ENCODE measurements around the gene NTN1. TPM values are rescaled to one million over a fixed set of nuclear protein-coding genes. Genes with fewer than 3 reads are reported as not detected.
A peak's percentile ranks its signal among the peaks of the same experiment; 100 is the strongest.

NTN1 gene
- total RNA-seq, 1 donor from 2014 or later = 4.7 TPM

DNA sequence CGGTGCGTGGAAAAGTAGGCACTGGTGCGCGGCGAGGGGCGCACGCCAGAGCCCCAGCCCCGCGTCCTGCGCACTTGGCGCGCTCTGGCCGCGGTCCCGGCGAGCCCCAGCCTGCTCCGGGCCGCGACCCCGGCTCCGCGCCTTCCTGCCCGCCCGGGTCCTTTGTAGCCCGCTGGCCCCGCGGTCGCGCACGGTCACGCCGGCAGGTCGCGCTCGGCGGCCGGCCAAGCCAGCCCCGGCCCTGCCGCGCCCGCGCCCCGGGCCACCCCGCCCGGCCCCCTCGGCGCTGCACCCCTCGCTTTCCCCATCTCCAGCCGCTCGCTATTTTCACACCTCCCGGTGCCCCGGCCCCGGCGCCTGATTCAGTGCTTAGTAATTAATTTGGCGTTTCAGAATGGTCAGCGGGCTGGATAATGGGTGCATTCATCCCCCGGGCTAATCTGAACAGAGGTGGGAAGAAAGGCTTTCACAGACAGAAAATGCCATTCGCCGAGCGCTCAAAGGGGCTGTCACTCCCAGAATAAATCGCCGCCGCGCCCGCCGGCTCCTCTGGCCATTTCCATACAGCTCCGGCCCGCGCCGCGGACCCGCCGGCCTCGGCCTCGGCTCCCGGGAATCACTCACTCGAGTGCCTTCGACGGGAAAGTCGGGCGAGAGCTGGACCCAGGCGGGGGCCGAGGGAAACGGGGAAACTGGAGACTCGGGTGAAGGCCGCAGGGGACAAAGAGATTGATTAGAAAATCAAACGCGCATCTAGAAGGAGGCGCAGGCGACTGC, 17.8 kb upstream of the NTN1 start:
- Histone ChIP-seq H3K27me3 (no peaks in the 10 kb centered on the region), H3K36me3 (no peaks in the 10 kb centered on the region), H3K4me1 (peaks cover 20% of the 10 kb centered on the region), H3K4me3 (peak overlapping the region; percentile 42 to 49), H3K9me3 (no peaks in the 10 kb centered on the region), H3K27ac (no peak overlapping the region)
- TF ChIP-seq POLR2AphosphoS5 (IDR thresholded peaks at IDR 0.05; ENCODE audit: insufficient read depth in 1 of 2, low read depth in 1 of 2) (no peak), CTCF (IDR thresholded peaks at IDR 0.05) (no peak), POLR2A (IDR thresholded peaks at IDR 0.05) (no peak)
- intact Hi-C loops (cut with DNase I) = no loop called here
- no peak for DNase-seq (ENCODE audit: extremely low spot score in 2 of 2)

DNA sequence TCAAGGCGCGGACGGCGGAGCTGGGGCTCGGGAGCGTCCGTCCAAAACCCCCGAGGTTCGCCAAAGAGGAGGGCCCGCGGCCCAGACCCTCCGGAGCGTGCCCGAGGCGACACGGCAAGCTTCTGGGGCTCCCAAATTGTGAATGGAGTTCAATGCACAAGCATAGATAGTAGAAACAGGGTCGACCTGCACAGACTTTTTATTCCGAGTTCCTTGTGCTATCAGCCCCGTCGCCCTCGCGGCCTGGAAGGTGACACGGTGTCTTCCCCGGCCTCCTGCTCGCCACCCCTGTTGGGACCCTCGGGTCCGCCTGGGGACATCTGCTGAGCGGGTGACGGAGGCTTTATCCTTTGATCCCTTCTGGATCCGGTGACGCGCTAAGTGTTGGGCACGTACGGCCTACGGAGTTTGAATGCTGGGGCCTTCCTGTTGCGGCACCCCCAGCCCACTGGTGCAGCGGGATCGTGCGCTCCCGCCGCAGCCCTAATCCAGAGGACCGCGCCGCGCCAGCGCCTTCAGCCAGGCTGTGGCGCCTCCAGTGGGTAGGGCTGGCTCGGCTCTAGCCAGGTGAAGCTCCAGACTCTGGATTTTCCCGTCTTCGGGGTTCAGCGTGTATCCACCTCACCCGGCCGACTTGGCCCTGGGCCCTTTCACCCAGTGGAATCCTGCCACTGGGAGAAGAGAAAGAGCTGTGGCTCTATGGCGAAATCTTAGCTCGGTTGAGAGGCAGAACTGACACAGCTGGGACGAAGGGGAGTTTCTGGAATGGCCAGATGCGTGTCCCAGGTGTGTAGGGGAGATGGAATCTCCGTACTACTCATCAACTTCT, 17.0 kb upstream of the NTN1 start:
- Histone ChIP-seq H3K4me1 (peaks cover 20% of the 10 kb centered on the region), H3K36me3 (no peaks in the 10 kb centered on the region), H3K27ac (no peak overlapping the region), H3K27me3 (no peaks in the 10 kb centered on the region), H3K9me3 (no peaks in the 10 kb centered on the region), H3K4me3 (peak overlapping the region; percentile 42 to 49)
- TF ChIP-seq POLR2A (IDR thresholded peaks at IDR 0.05) (no peak), CTCF (IDR thresholded peaks at IDR 0.05) (no peak), POLR2AphosphoS5 (IDR thresholded peaks at IDR 0.05; ENCODE audit: insufficient read depth in 1 of 2, low read depth in 1 of 2) (no peak)
- intact Hi-C loops (cut with DNase I) = no loop called here
- no peak for DNase-seq (ENCODE audit: extremely low spot score in 2 of 2)

DNA sequence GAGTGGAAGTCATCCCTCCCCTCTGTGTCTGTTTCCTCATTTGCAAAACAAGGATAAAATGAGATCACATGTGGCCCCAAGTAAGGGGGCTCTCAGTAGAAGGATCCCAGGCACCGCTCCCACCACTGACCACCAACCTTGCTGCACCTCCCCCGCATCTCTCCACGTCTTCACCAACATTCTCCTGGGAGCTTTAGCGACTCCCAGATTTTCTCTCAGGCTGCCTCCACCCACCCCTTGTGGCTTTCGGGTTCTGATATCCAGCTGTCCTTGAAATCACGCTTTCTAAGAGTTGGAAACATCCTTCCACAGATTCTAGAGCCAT, 16.4 kb upstream of the NTN1 start:
- Histone ChIP-seq H3K9me3 (no peaks in the 10 kb centered on the region), H3K27ac (no peak overlapping the region), H3K27me3 (no peaks in the 10 kb centered on the region), H3K4me3 (no peak overlapping the region), H3K4me1 (peaks cover 20% of the 10 kb centered on the region), H3K36me3 (no peaks in the 10 kb centered on the region)
- no peak for DNase-seq (ENCODE audit: extremely low spot score in 2 of 2)
- intact Hi-C loops (cut with DNase I) = no loop called here
- TF ChIP-seq POLR2AphosphoS5 (IDR thresholded peaks at IDR 0.05; ENCODE audit: insufficient read depth in 1 of 2, low read depth in 1 of 2) = no peak
- TF ChIP-seq CTCF (IDR thresholded peaks at IDR 0.05) = no peak
- TF ChIP-seq POLR2A (IDR thresholded peaks at IDR 0.05) = no peak

GRCh38 chr17:9006175-9006767, 15.0 kb upstream of the NTN1 start:
- H3K27me3 ChIP-seq = no peaks in the 10 kb centered on the region
- DNase-seq (ENCODE audit: extremely low spot score in 2 of 2) = no peak
- intact Hi-C loops (cut with DNase I) = no loop called here
- no peak overlapping the region for H3K27ac ChIP-seq
- peaks cover 20% of the 10 kb centered on the region for H3K4me1 ChIP-seq
- no peak for TF ChIP-seq CTCF (IDR thresholded peaks at IDR 0.05)
- TF ChIP-seq POLR2A (IDR thresholded peaks at IDR 0.05) = no peak
- no peak for TF ChIP-seq POLR2AphosphoS5 (IDR thresholded peaks at IDR 0.05; ENCODE audit: insufficient read depth in 1 of 2, low read depth in 1 of 2)
- H3K9me3 ChIP-seq = no peaks in the 10 kb centered on the region
- no peak overlapping the region for H3K4me3 ChIP-seq
- H3K36me3 ChIP-seq = no peaks in the 10 kb centered on the region
